ENCODE results near the gene PRM1. TPM values are rescaled to one million over a fixed set of nuclear protein-coding genes. Genes with fewer than 3 reads are reported as not detected.

PRM1 gene
- total and polyA plus RNA-seq, 2 of the 13 experiments (the other 11 are each of a cell fraction or from before 2014, with no cell fraction given), result not detected

DNA sequence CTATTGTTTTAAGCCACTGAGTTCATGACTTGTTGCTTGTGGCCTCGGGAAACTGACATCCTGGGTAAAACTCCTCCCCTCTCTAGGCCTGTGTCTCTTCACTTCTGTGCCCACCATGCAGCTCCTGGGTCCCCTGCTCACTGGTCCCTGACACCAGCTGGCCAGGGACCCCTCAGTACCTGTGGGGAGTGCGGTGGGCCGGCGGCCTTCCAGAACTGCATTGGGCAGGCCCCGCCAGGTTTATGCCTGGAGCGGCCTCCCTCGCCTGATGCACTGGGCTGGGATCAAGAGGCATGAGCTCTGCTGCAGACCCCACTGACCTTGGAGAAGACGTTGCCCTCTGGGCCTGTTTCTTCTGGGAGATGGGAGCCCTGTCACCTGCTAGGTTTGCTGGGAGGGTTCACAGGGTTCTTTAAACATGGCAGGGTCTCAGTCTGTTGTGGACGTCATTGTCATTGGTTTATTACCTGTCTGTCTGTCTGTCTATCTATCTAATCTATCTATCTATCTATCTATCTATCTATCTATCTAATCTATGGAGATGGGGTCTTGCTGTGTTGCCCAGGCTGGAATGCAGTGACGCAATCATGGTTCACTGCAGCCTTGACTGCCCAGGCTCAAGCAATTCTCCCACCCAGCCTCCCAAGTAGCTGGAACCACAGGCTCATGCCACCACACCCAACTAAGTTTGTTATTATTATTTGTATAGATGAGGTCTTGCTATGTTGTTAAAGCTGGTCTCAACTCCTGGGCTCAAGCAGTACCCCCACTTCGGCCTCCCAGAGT is 42.6 kb upstream of the PRM1 start (continued):
- TF ChIP-seq NR1H2 (CRISPR knock-in tag; IDR thresholded peaks at IDR 0.05; ENCODE audit: borderline replicate concordance, low read depth) (peak; percentile 65; the same call in 1 of the 2 replicates), TEAD3 (CRISPR knock-in tag; optimal IDR thresholded peaks at IDR 0.05; ENCODE audit: borderline replicate concordance) (peak; percentile 31), CEBPB (IDR thresholded peaks at IDR 0.05; ENCODE audit: borderline replicate concordance, low read depth, low read length) (peak; percentile 79), ELK4 (CRISPR knock-in tag; IDR thresholded peaks at IDR 0.05; ENCODE audit: borderline replicate concordance) (no peak), TAF1 (CRISPR knock-in tag; IDR thresholded peaks at IDR 0.05) (no peak), THYN1 (CRISPR knock-in tag; IDR thresholded peaks at IDR 0.05; ENCODE audit: borderline replicate concordance, low read depth) (no peak), NFIB (CRISPR knock-in tag; IDR thresholded peaks at IDR 0.05; ENCODE audit: borderline replicate concordance) (no peak), ZNF121 (CRISPR knock-in tag; IDR thresholded peaks at IDR 0.05) (peak; percentile 99), ADNP (CRISPR knock-in tag; IDR thresholded peaks at IDR 0.05) (peak; percentile 36; the same call in 1 of the 2 replicates), ZNF687 (CRISPR knock-in tag; IDR thresholded peaks at IDR 0.05) (peak; percentile 32), ZNF234 (CRISPR knock-in tag; conservative IDR thresholded peaks at IDR 0.05) (no peak), NAIF1 (CRISPR knock-in tag; IDR thresholded peaks at IDR 0.05; ENCODE audit: borderline replicate concordance) (peak; percentile 56; the same call in 1 of the 2 replicates), PLRG1 (conservative IDR thresholded peaks at IDR 0.05) (no peak), CC2D1A (CRISPR knock-in tag; IDR thresholded peaks at IDR 0.05) (no peak), RFX5 (IDR thresholded peaks at IDR 0.05; ENCODE audit: low read depth, low read length) (no peak)
- TF ChIP-seq, protein P1, sequence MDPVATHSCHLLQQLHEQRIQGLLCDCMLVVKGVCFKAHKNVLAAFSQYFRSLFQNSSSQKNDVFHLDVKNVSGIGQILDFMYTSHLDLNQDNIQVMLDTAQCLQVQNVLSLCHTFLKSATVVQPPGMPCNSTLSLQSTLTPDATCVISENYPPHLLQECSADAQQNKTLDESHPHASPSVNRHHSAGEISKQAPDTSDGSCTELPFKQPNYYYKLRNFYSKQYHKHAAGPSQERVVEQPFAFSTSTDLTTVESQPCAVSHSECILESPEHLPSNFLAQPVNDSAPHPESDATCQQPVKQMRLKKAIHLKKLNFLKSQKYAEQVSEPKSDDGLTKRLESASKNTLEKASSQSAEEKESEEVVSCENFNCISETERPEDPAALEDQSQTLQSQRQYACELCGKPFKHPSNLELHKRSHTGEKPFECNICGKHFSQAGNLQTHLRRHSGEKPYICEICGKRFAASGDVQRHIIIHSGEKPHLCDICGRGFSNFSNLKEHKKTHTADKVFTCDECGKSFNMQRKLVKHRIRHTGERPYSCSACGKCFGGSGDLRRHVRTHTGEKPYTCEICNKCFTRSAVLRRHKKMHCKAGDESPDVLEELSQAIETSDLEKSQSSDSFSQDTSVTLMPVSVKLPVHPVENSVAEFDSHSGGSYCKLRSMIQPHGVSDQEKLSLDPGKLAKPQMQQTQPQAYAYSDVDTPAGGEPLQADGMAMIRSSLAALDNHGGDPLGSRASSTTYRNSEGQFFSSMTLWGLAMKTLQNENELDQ (CRISPR knock-in tag; IDR thresholded peaks at IDR 0.05; ENCODE audit: borderline replicate concordance), result no peak
